ENCODE data around the gene GLB1L3.

GRCh38 chr11:134233729-134234179, 42.4 kb upstream of the GLB1L3 start:
- no peak for TF ChIP-seq ZBTB33 (IDR thresholded peaks at IDR 0.05; ENCODE audit: extremely low read depth, insufficient replicate concordance, low read length)
- TF ChIP-seq CTCF (IDR thresholded peaks at IDR 0.05 in 2 of 3, conservative IDR thresholded peaks at IDR 0.05 in 1 of 3; ENCODE audit: borderline replicate concordance in 1 of 3, insufficient read depth in 1 of 3, low read depth in 2 of 3, low read length in 2 of 3): no peak
- TF ChIP-seq JUND (IDR thresholded peaks at IDR 0.05): no peak
- TF ChIP-seq POLR2AphosphoS5 (IDR thresholded peaks at IDR 0.05; ENCODE audit: low read depth, low read length): no peak
- no peak for TF ChIP-seq POLR2A (IDR thresholded peaks at IDR 0.05; ENCODE audit: borderline replicate concordance, extremely low read depth, insufficient read depth, insufficient read length)
- no peak for TF ChIP-seq EZH2phosphoT487 (IDR thresholded peaks at IDR 0.05; ENCODE audit: borderline replicate concordance)
- no peak for TF ChIP-seq YY1 (IDR thresholded peaks at IDR 0.05; ENCODE audit: extremely low read depth, insufficient replicate concordance, low read depth, low read length)
- no peak for TF ChIP-seq CBX3 (IDR thresholded peaks at IDR 0.05; ENCODE audit: low read depth)
- no peak for TF ChIP-seq EZH2 (IDR thresholded peaks at IDR 0.05)
